Astrocyte (in vitro differentiated cells and primary cell): Measurements from ENCODE around the gene TAB3. TPM values are rescaled to one million over a fixed set of nuclear protein-coding genes. Genes with fewer than 3 reads are reported as not detected.

ENCODE experiments used
- DNase-seq: peaks from one replicate; pipeline ENCODE4 v3.0.0-alpha.2; 2010; ENCODE audit warnings: low read depth
- FAIRE-seq: peaks from 2 replicates; lab custom pipeline; 2011; peaks lifted over from hg19 to GRCh38; lab: Jason Lieb, UNC
- H2AFZ ChIP-seq: 2 replicates; pipeline ENCODE4 v1.6.0; 2012; ENCODE audit warnings: low read depth, low read length, inconsistent platforms
- H3K27ac ChIP-seq: 2 replicates; pipeline ENCODE4 v1.5.1; 2011; ENCODE audit warnings: low read depth, low read length, inconsistent platforms
- H3K27me3 ChIP-seq: 2 replicates; pipeline ENCODE4 v1.6.0; 2011; ENCODE audit warnings: low read length, inconsistent platforms; ENCODE audit not compliant: insufficient read depth
- H3K36me3 ChIP-seq: 2 replicates; pipeline ENCODE4 v1.5.1; 2011; ENCODE audit warnings: low read length, inconsistent platforms; ENCODE audit not compliant: insufficient read depth
- H3K4me1 ChIP-seq: 2 replicates; pipeline ENCODE4 v1.5.1; 2011; ENCODE audit warnings: low read length, inconsistent platforms; ENCODE audit not compliant: insufficient read depth
- H3K4me2 ChIP-seq: 2 replicates; pipeline ENCODE4 v1.6.0; 2012; ENCODE audit warnings: low read length, inconsistent platforms
- H3K4me3 ChIP-seq: 2 replicates; pipeline ENCODE4 v1.5.1; 2011; ENCODE audit warnings: low read depth, mild to moderate bottlenecking, low read length, inconsistent platforms; ENCODE audit not compliant: insufficient read depth
- H3K79me2 ChIP-seq: 2 replicates; pipeline ENCODE4 v1.6.0; 2012; ENCODE audit warnings: mild to moderate bottlenecking, low read length, inconsistent platforms; ENCODE audit not compliant: insufficient read depth
- H3K9ac ChIP-seq: 2 replicates; pipeline ENCODE4 v1.6.0; 2012; ENCODE audit warnings: mild to moderate bottlenecking, low read length, inconsistent platforms
- H3K9me3 ChIP-seq: 2 replicates; pipeline ENCODE4 v1.5.1; 2012; ENCODE audit warnings: low read depth, mild to moderate bottlenecking, low read length, inconsistent platforms; ENCODE audit not compliant: insufficient read depth
- H4K20me1 ChIP-seq: 2 replicates; pipeline ENCODE4 v1.6.0; 2012; ENCODE audit warnings: low read length, inconsistent platforms; ENCODE audit not compliant: insufficient read depth
- H3K27ac Mint-ChIP-seq: one replicate; pipeline ENCODE4 v1.8.0; 2021; ENCODE audit warnings: mild to moderate bottlenecking, mixed read lengths; ENCODE audit not compliant: unreplicated experiment
- H3K27me3 Mint-ChIP-seq: one replicate; pipeline ENCODE4 v1.8.0; 2021; ENCODE audit warnings: low read depth, mixed read lengths; ENCODE audit not compliant: unreplicated experiment
- H3K36me3 Mint-ChIP-seq: one replicate; pipeline ENCODE4 v1.8.0; 2021; ENCODE audit warnings: low read depth, mixed read lengths; ENCODE audit not compliant: unreplicated experiment
- H3K4me1 Mint-ChIP-seq: one replicate; pipeline ENCODE4 v1.8.0; 2021; ENCODE audit warnings: low read depth, mixed read lengths; ENCODE audit not compliant: unreplicated experiment
- H3K4me3 Mint-ChIP-seq: one replicate; pipeline ENCODE4 v1.8.0; 2021; ENCODE audit warnings: mild to moderate bottlenecking, moderate library complexity, mixed read lengths; ENCODE audit not compliant: unreplicated experiment
- H3K9me3 Mint-ChIP-seq: one replicate; pipeline ENCODE4 v1.8.0; 2021; ENCODE audit warnings: mild to moderate bottlenecking, mixed read lengths; ENCODE audit not compliant: unreplicated experiment
- CTCF ChIP-seq: IDR thresholded peaks from 2 replicates; pipeline ENCODE4 v1.5.1; 2011; ENCODE audit warnings: low read depth, mild to moderate bottlenecking, inconsistent platforms, low read length, moderate library complexity; ENCODE audit not compliant: insufficient read depth
- EZH2 ChIP-seq: IDR thresholded peaks from 2 replicates; pipeline ENCODE4 v1.6.1; 2012; ENCODE audit warnings: mild to moderate bottlenecking, low read length, inconsistent platforms; ENCODE audit not compliant: insufficient read depth
- total RNA-seq: library from RNA; stranded (reverse); gene quantifications from 2 replicates; pipeline ENCODE4 v1.2.1, GENCODE V29; 2021

TAB3 gene
- total RNA-seq, 1 donor from 2014 or later: 19.3 TPM

DNA sequence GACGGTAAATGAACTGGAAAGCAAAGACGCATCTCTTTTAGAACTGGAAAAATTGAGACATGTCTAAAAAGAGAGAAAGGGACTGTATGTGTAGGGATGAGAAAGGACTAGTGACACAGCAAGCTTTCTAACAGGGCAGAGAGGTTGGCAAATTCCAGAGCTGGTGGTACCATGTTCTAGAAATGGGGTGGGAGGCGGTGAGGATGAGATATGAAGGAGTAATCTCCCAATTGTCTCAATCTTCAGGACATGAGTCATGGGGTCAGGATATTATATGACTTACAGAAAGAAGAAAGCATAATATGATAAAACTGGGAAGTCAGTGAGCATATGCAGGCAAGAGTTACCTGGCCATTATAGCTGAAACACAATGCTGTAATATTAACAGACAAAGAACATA is 14.2 kb downstream of the TAB3 start:
- Histone ChIP-seq H3K27ac (no peak overlapping the region), H3K4me3 (no peak overlapping the region), H3K79me2 (peaks cover 35% of the 10 kb centered on the region), H2AFZ (no peak overlapping the region), H3K9me3 (no peaks in the 10 kb centered on the region), H3K4me1 (peaks cover 3% of the 10 kb centered on the region), H3K27me3 (no peaks in the 10 kb centered on the region), H3K4me2 (no peak overlapping the region), H4K20me1 (no peaks in the 10 kb centered on the region), H3K36me3 (no peaks in the 10 kb centered on the region), H3K9ac (no peak overlapping the region)
- peak; percentile 13 for FAIRE-seq
- Mint-ChIP-seq H3K4me3 (no peak overlapping the region), H3K36me3 (no peaks in the 10 kb centered on the region), H3K9me3 (no peaks in the 10 kb centered on the region), H3K27me3 (no peaks in the 10 kb centered on the region), H3K27ac (no peak overlapping the region), H3K4me1 (peaks cover 19% of the 10 kb centered on the region)
- DNase-seq: no peak
- TF ChIP-seq CTCF (no peak), EZH2 (no peak)

- no peaks in the 10 kb centered on the region for H4K20me1 ChIP-seq
- no peak overlapping the region for H3K4me3 ChIP-seq
- no peak overlapping the region for H3K4me2 ChIP-seq
- Mint-ChIP-seq H3K4me3 (no peak overlapping the region), H3K9me3 (no peaks in the 10 kb centered on the region), H3K4me1 (peaks cover 5% of the 10 kb centered on the region), H3K27ac (no peak overlapping the region), H3K27me3 (no peaks in the 10 kb centered on the region), H3K36me3 (no peaks in the 10 kb centered on the region)
- H3K36me3 ChIP-seq: no peaks in the 10 kb centered on the region
- DNase-seq: no peak
- no peak overlapping the region for H3K27ac ChIP-seq
- H3K27me3 ChIP-seq: no peaks in the 10 kb centered on the region
- TF ChIP-seq CTCF (no peak), EZH2 (no peak)
- peaks cover 18% of the 10 kb centered on the region for H3K79me2 ChIP-seq
- FAIRE-seq: no peak
- no peaks in the 10 kb centered on the region for H3K9me3 ChIP-seq
- H3K4me1 ChIP-seq: no peaks in the 10 kb centered on the region
- no peak overlapping the region for H2AFZ ChIP-seq
- no peak overlapping the region for H3K9ac ChIP-seq
Measured at GRCh38 chrX:30870572-30870971, 18.5 kb downstream of the TAB3 start.

DNA sequence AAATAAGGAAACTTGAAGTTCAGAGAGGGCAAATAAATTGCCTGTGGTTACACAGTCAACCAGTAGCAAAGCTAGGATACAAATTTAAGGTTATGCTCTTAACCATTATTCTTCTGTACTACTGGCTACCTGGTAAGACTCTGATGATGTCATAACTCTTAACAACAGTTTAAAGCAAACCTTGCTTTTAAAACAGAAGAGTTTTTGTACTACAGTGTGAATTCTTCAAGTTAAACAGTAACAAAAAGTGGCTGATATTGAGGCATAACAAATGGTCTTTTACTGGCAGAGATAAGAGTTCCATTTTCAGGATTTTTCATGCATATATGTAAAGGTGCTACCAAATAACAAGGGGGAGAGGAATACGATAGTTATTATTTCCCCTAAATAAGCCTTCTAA is 23.4 kb downstream of the TAB3 start:
- TF ChIP-seq CTCF (no peak), EZH2 (no peak)
- H4K20me1 ChIP-seq: no peaks in the 10 kb centered on the region
- Mint-ChIP-seq H3K4me3 (no peak overlapping the region), H3K4me1 (peaks cover 4% of the 10 kb centered on the region), H3K9me3 (no peaks in the 10 kb centered on the region), H3K27me3 (no peaks in the 10 kb centered on the region), H3K27ac (no peak overlapping the region), H3K36me3 (no peaks in the 10 kb centered on the region)
- no peak overlapping the region for H2AFZ ChIP-seq
- H3K36me3 ChIP-seq: no peaks in the 10 kb centered on the region
- H3K4me1 ChIP-seq: no peaks in the 10 kb centered on the region
- FAIRE-seq: peak; percentile 32
- no peak overlapping the region for H3K4me3 ChIP-seq
- no peak overlapping the region for H3K27ac ChIP-seq
- H3K9ac ChIP-seq: no peak overlapping the region
- no peak overlapping the region for H3K4me2 ChIP-seq
- H3K79me2 ChIP-seq: no peaks in the 10 kb centered on the region
- no peaks in the 10 kb centered on the region for H3K9me3 ChIP-seq
- no peaks in the 10 kb centered on the region for H3K27me3 ChIP-seq
- no peak for DNase-seq
